ENCODE measurements around the gene CYB561. TPM values are rescaled to one million over a fixed set of nuclear protein-coding genes. Genes with fewer than 3 reads are reported as not detected.

The CYB561 gene
- total and polyA plus RNA-seq, 2 donors (not counting 3 experiments of a cell fraction or from before 2014, with no cell fraction given), result 34.9 to 71.1 TPM

GRCh38 chr17:63413128-63413527, 33.0 kb downstream of the CYB561 start:
- no peak for FAIRE-seq
- H3K9me3 ChIP-seq (replicated peaks; ENCODE audit: control insufficient read depth, insufficient read depth, low read length), result no peaks in the 10 kb centered on the region
- H2AFZ ChIP-seq (ENCODE audit: low read depth, low read length), result no peak overlapping the region
- CTCF ChIA-PET, result interaction anchor here (2.2 kb wide), 1 partner anchor 331 kb away, joined by 8 read pairs; no protein-coding TSS in a partner anchor
- POLR2A ChIA-PET, result no interaction called here
- no peaks in the 10 kb centered on the region for H3K36me3 ChIP-seq (ENCODE audit: control insufficient read depth in 2 of 2, extremely low read depth in 1 of 2, insufficient read depth in 2 of 2, low read length in 2 of 2)
- H3K9ac ChIP-seq (replicated peaks; ENCODE audit: extremely low read depth, insufficient read depth, low read length), result no peak overlapping the region
- no peaks in the 10 kb centered on the region for H3K9me1 ChIP-seq (replicated peaks; ENCODE audit: control insufficient read depth, extremely low read depth, insufficient read depth, low read length)
- no TSS peak for BruUV-seq (replicated peaks)
- no peak overlapping the region for H3K4me2 ChIP-seq (ENCODE audit: insufficient read depth, low read length)
- intact Hi-C loops (cut with micrococcal nuclease), result no loop called here
- no peaks in the 10 kb centered on the region for H3K79me2 ChIP-seq (ENCODE audit: control insufficient read depth, insufficient read depth, low read length)
- H3K27ac ChIP-seq (ENCODE audit: insufficient read depth, low read depth, low read length), result no peak overlapping the region
- no peak for TF ChIP-seq MYC (IDR thresholded peaks at IDR 0.05; ENCODE audit: low read depth, low read length)
- TF ChIP-seq GATA2 (IDR thresholded peaks at IDR 0.05; ENCODE audit: insufficient read depth, insufficient read length, low read depth, low read length), result no peak
- no peak for TF ChIP-seq CTCF (IDR thresholded peaks at IDR 0.05; ENCODE audit: extremely low read depth in 1 of 2, insufficient read depth in 1 of 2, low read depth in 1 of 2, low read length in 2 of 2)
- dilution Hi-C loops (cut with MboI; ENCODE audit: extremely low pct_ligation_motif_present, low sequenced_read_pairs), result no loop called here
- no peak overlapping the region for H3K4me3 ChIP-seq (replicated peaks in 1 of 3; ENCODE audit: insufficient read depth in 1 of 3, low read depth in 1 of 3, low read length in 3 of 3)
- no peaks in the 10 kb centered on the region for H3K4me1 ChIP-seq (ENCODE audit: control insufficient read depth, extremely low read depth, insufficient read depth, low read length)
- no peaks in the 10 kb centered on the region for H3K27me3 ChIP-seq (ENCODE audit: control insufficient read depth in 2 of 2, insufficient read depth in 2 of 2, low read length in 2 of 2)
- H4K20me1 ChIP-seq (replicated peaks; ENCODE audit: control insufficient read depth, extremely low read depth, insufficient read depth, low read length), result no peaks in the 10 kb centered on the region
- no peak for DNase-seq (ENCODE audit: low read depth, low spot score)

GRCh38 chr17:63412234-63412633, 33.9 kb downstream of the CYB561 start:
- BruUV-seq (replicated peaks), result no TSS peak
- no peak for FAIRE-seq
- DNase-seq (ENCODE audit: low read depth, low spot score), result no peak
- Histone ChIP-seq H3K9me3 (replicated peaks; ENCODE audit: control insufficient read depth, insufficient read depth, low read length) (no peaks in the 10 kb centered on the region), H3K36me3 (ENCODE audit: control insufficient read depth in 2 of 2, extremely low read depth in 1 of 2, insufficient read depth in 2 of 2, low read length in 2 of 2) (no peaks in the 10 kb centered on the region), H3K79me2 (ENCODE audit: control insufficient read depth, insufficient read depth, low read length) (no peaks in the 10 kb centered on the region), H3K4me2 (ENCODE audit: insufficient read depth, low read length) (no peak overlapping the region), H3K9me1 (replicated peaks; ENCODE audit: control insufficient read depth, extremely low read depth, insufficient read depth, low read length) (no peaks in the 10 kb centered on the region), H3K27ac (ENCODE audit: insufficient read depth, low read depth, low read length) (no peak overlapping the region), H2AFZ (ENCODE audit: low read depth, low read length) (no peak overlapping the region), H3K4me3 (replicated peaks in 1 of 3; ENCODE audit: insufficient read depth in 1 of 3, low read depth in 1 of 3, low read length in 3 of 3) (no peak overlapping the region), H3K4me1 (ENCODE audit: control insufficient read depth, extremely low read depth, insufficient read depth, low read length) (no peaks in the 10 kb centered on the region), H3K9ac (replicated peaks; ENCODE audit: extremely low read depth, insufficient read depth, low read length) (no peak overlapping the region), H3K27me3 (ENCODE audit: control insufficient read depth in 2 of 2, insufficient read depth in 2 of 2, low read length in 2 of 2) (no peaks in the 10 kb centered on the region), H4K20me1 (replicated peaks; ENCODE audit: control insufficient read depth, extremely low read depth, insufficient read depth, low read length) (no peaks in the 10 kb centered on the region)
- CTCF ChIA-PET, result no interaction called here
- intact Hi-C loops (cut with micrococcal nuclease) (no loop called here), dilution Hi-C loops (cut with MboI; ENCODE audit: extremely low pct_ligation_motif_present, low sequenced_read_pairs) (no loop called here)
- POLR2A ChIA-PET, result no interaction called here
- TF ChIP-seq MYC (IDR thresholded peaks at IDR 0.05; ENCODE audit: low read depth, low read length) (no peak), POLR2AphosphoS5 (IDR thresholded peaks at IDR 0.05; ENCODE audit: insufficient read depth, low read depth, low read length) (no peak), MAX (IDR thresholded peaks at IDR 0.05; ENCODE audit: insufficient read depth, insufficient read length) (no peak), EZH2 (IDR thresholded peaks at IDR 0.05; ENCODE audit: borderline replicate concordance, low read depth, low read length, severe bottlenecking) (no peak), GATA2 (IDR thresholded peaks at IDR 0.05; ENCODE audit: insufficient read depth, insufficient read length, low read depth, low read length) (no peak), CTCF (IDR thresholded peaks at IDR 0.05; ENCODE audit: extremely low read depth in 1 of 2, insufficient read depth in 1 of 2, low read depth in 1 of 2, low read length in 2 of 2) (no peak), POLR2A (IDR thresholded peaks at IDR 0.05; ENCODE audit: low read depth, low read length) (no peak), JUN (IDR thresholded peaks at IDR 0.05; ENCODE audit: borderline replicate concordance, insufficient read depth, insufficient read length, low read depth) (no peak), FOS (IDR thresholded peaks at IDR 0.05; ENCODE audit: borderline replicate concordance, insufficient read depth, low read length) (no peak)

Data from endothelial cell of umbilical vein (primary cell).